Activated naive CD8-positive, alpha-beta T cell treated with anti-CD3 and anti-CD28 coated beads for 36 hours (primary cell): ENCODE results near the gene MCU. TPM values are rescaled to one million over a fixed set of nuclear protein-coding genes. Genes with fewer than 3 reads are reported as not detected.

ENCODE experiments used
- DNase-seq: peaks from one replicate; pipeline ENCODE4 v3.0.0; 2021
- H3K27ac Mint-ChIP-seq: one replicate; pipeline ENCODE4 v1.8.0; 2022; ENCODE audit warnings: mild to moderate bottlenecking, moderate library complexity, mixed read lengths
- H3K27me3 Mint-ChIP-seq: one replicate; pipeline ENCODE4 v1.8.0; 2022; ENCODE audit warnings: mild to moderate bottlenecking, mixed read lengths
- H3K36me3 Mint-ChIP-seq: one replicate; pipeline ENCODE4 v1.8.0; 2021; ENCODE audit warnings: mild to moderate bottlenecking, mixed read lengths
- H3K4me1 Mint-ChIP-seq: one replicate; pipeline ENCODE4 v1.8.0; 2021; ENCODE audit warnings: mixed read lengths
- H3K4me3 Mint-ChIP-seq: one replicate; pipeline ENCODE4 v1.8.0; 2022; ENCODE audit warnings: mild to moderate bottlenecking, moderate library complexity, mixed read lengths
- H3K9me3 Mint-ChIP-seq: one replicate; pipeline ENCODE4 v1.8.0; 2022; ENCODE audit warnings: mixed read lengths
- total RNA-seq, 2 experiments: library from RNA; stranded (reverse); gene quantifications; one replicate each; pipeline ENCODE4 v1.2.3, GENCODE V29; 2021

The MCU gene
- total RNA-seq, 2 experiments from 2014 or later, result 15.3 to 15.5 TPM

DNA sequence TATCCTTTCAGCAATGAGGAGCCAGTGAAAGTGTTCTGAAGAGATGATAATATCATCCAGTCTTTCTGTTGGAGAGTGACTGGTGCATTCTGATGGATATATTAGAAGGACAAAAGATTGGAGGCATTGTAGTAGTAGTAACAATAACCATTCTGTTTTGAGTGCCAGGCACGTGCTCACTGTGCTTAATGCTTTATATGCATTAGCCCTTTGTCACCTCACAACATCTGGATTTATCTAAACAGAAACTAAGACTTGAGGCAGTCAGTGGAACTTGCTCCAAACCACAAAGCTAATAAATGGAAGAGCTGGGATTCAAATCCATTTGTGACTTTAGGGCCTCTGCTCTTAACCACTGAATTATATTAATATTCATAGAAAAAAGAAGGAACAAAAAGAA is 117.1 kb downstream of the MCU start:
- Mint-ChIP-seq H3K36me3 (peaks cover 13% of the 10 kb centered on the region), H3K4me3 (no peak overlapping the region), H3K27me3 (no peaks in the 10 kb centered on the region), H3K4me1 (no peaks in the 10 kb centered on the region), H3K9me3 (no peaks in the 10 kb centered on the region), H3K27ac (no peak overlapping the region)
- DNase-seq, result no peak

DNA sequence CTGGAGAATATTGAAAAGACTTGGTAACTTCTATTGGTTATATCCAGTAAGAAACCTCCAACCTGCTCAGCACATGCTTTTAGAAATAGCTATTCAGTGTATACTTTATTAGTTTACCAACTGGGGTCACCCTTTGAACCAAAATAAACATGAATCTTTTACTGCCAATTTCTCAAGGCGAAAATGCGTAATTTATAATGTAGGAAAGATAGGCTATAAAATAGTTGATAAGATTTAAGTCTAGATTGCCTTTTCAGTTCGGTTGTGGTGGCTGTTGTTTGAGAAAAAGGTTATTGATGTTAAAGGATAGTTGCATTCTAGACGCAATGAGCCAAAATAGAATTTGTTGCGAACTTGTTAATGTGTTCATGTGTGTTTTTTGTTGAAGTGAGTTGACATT is 119.0 kb downstream of the MCU start:
- Mint-ChIP-seq H3K4me3 (no peak overlapping the region), H3K27me3 (no peaks in the 10 kb centered on the region), H3K27ac (no peak overlapping the region), H3K4me1 (no peaks in the 10 kb centered on the region), H3K36me3 (peaks cover 9% of the 10 kb centered on the region), H3K9me3 (no peaks in the 10 kb centered on the region)
- DNase-seq, result no peak

DNA sequence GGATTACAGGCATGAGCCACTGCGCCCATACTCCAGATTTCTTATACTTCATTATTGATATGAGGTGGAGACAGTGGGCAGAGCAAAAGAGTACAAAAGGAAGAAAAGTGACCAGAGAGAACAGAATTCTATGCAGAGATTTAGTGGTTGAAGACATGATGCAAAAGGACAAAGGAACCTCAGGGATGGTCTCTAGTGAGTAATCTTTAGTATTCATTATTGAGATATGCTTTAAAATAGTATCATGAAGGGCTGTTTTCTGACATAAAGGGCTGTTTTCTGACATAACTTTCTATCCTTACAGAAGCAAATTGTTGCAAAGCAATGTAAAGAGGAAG is 120.4 kb downstream of the MCU start:
- no peaks in the 10 kb centered on the region for H3K27me3 Mint-ChIP-seq
- no peaks in the 10 kb centered on the region for H3K9me3 Mint-ChIP-seq
- peaks cover 9% of the 10 kb centered on the region for H3K36me3 Mint-ChIP-seq
- H3K27ac Mint-ChIP-seq, result no peak overlapping the region
- no peak for DNase-seq
- no peaks in the 10 kb centered on the region for H3K4me1 Mint-ChIP-seq
- no peak overlapping the region for H3K4me3 Mint-ChIP-seq

GRCh38 chr10:72812753-72813430 is 120.9 kb downstream of the MCU start:
- H3K27ac Mint-ChIP-seq, result no peak overlapping the region
- H3K27me3 Mint-ChIP-seq, result no peaks in the 10 kb centered on the region
- no peaks in the 10 kb centered on the region for H3K4me1 Mint-ChIP-seq
- DNase-seq, result no peak
- no peak overlapping the region for H3K4me3 Mint-ChIP-seq
- peaks cover 9% of the 10 kb centered on the region for H3K36me3 Mint-ChIP-seq
- H3K9me3 Mint-ChIP-seq, result no peaks in the 10 kb centered on the region

DNA sequence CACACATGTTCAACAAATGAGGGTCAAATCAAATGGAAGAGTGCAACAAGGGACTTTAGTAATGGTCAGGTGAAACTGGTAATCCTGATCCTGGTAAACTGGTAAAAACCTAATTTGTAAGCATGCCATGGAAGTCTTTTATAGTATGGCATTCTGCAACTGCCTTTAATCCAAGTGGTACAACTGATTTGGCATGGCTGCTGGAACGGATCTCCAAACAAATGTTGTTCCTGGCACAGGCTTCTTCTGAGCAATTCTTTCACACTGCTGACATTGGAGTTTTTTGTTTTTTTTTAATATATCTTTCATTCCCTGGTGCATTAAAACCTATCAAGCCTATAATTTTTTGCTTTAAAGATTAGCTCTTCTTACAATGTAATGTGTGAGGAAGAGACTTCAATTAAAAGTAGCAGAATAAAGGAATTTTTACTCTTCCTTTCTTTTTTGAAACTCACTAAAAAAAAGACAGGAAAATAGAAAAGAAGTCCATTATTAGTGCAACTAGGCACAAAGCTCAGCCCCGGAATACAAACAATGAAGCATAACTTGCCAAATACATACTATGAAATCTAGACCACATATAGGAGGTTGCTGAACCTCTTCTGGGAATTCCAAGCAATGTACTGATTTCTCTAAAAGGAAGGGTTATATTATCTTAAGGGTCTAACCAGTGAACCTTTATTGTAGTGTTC is 122.3 kb downstream of the MCU start:
- H3K9me3 Mint-ChIP-seq, result no peaks in the 10 kb centered on the region
- no peaks in the 10 kb centered on the region for H3K27me3 Mint-ChIP-seq
- H3K4me1 Mint-ChIP-seq, result peaks cover 11% of the 10 kb centered on the region
- H3K27ac Mint-ChIP-seq, result no peak overlapping the region
- no peak for DNase-seq
- no peak overlapping the region for H3K4me3 Mint-ChIP-seq
- H3K36me3 Mint-ChIP-seq, result peaks cover 5% of the 10 kb centered on the region

GRCh38 chr10:72816565-72816964 is 124.6 kb downstream of the MCU start:
- no peak overlapping the region for H3K27ac Mint-ChIP-seq
- H3K36me3 Mint-ChIP-seq, result peaks cover 1% of the 10 kb centered on the region
- no peaks in the 10 kb centered on the region for H3K9me3 Mint-ChIP-seq
- no peaks in the 10 kb centered on the region for H3K27me3 Mint-ChIP-seq
- H3K4me3 Mint-ChIP-seq, result no peak overlapping the region
- peaks cover 12% of the 10 kb centered on the region for H3K4me1 Mint-ChIP-seq
- no peak for DNase-seq

DNA sequence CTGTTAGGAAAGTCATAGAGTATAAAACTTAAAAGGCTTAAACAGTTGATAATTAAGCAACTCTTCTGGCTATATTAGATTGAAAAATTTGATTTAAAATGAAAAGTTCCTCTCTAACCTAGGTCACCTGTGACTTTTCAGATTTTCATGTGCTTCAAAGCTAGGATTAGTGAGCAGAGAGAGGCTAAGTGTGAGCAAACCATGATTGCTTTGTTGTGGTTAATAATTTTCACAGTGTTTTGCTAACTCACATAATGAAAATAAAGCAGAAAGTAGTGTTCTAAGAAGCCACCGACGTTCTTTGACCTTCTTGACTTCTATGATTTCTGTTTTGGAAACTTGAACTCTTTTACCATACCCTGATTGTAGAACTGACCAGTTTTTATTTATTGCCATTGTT is 126.1 kb downstream of the MCU start:
- Mint-ChIP-seq H3K4me1 (peaks cover 12% of the 10 kb centered on the region), H3K4me3 (no peak overlapping the region), H3K27ac (no peak overlapping the region), H3K36me3 (peaks cover 10% of the 10 kb centered on the region), H3K27me3 (no peaks in the 10 kb centered on the region), H3K9me3 (no peaks in the 10 kb centered on the region)
- no peak for DNase-seq

- Mint-ChIP-seq H3K4me3 (no peak overlapping the region), H3K9me3 (no peaks in the 10 kb centered on the region), H3K36me3 (peaks cover 8% of the 10 kb centered on the region), H3K27me3 (no peaks in the 10 kb centered on the region), H3K27ac (no peak overlapping the region), H3K4me1 (peaks cover 12% of the 10 kb centered on the region)
- no peak for DNase-seq
These were observed 127.1 kb downstream of the MCU start for GRCh38 chr10:72819053-72819452.

DNA sequence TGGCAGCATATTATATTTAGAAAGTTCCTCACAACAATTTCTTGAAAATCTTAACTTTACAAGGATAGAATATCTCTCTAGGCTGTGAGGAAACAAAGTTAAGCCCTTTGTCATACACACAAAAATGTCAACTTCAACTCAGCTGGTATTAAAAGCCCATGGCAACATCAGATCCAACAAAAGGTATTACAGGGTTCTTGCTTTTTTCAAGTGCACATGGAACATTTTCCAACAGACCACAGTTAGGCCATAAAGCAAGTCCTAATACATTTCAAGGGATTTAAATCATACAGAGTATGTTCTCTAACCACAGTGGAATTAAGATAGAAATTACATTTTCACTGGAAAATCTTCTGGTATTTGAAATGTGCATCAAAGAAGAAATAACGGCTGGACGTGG is 129.7 kb downstream of the MCU start:
- no peaks in the 10 kb centered on the region for H3K9me3 Mint-ChIP-seq
- no peak overlapping the region for H3K4me3 Mint-ChIP-seq
- H3K27ac Mint-ChIP-seq, result no peak overlapping the region
- peaks cover 12% of the 10 kb centered on the region for H3K4me1 Mint-ChIP-seq
- H3K27me3 Mint-ChIP-seq, result no peaks in the 10 kb centered on the region
- H3K36me3 Mint-ChIP-seq, result peaks cover 8% of the 10 kb centered on the region
- DNase-seq, result no peak

GRCh38 chr10:72822342-72822986 is 130.5 kb downstream of the MCU start:
- Mint-ChIP-seq H3K27me3 (no peaks in the 10 kb centered on the region), H3K4me3 (no peak overlapping the region), H3K4me1 (peaks cover 12% of the 10 kb centered on the region), H3K27ac (no peak overlapping the region), H3K36me3 (peaks cover 8% of the 10 kb centered on the region), H3K9me3 (no peaks in the 10 kb centered on the region)
- DNase-seq, result no peak

GRCh38 chr10:72825163-72825562 is 133.2 kb downstream of the MCU start:
- H3K27me3 Mint-ChIP-seq, result no peaks in the 10 kb centered on the region
- no peaks in the 10 kb centered on the region for H3K9me3 Mint-ChIP-seq
- H3K27ac Mint-ChIP-seq, result no peak overlapping the region
- DNase-seq, result no peak
- no peak overlapping the region for H3K4me3 Mint-ChIP-seq
- no peaks in the 10 kb centered on the region for H3K4me1 Mint-ChIP-seq
- peaks cover 8% of the 10 kb centered on the region for H3K36me3 Mint-ChIP-seq

DNA sequence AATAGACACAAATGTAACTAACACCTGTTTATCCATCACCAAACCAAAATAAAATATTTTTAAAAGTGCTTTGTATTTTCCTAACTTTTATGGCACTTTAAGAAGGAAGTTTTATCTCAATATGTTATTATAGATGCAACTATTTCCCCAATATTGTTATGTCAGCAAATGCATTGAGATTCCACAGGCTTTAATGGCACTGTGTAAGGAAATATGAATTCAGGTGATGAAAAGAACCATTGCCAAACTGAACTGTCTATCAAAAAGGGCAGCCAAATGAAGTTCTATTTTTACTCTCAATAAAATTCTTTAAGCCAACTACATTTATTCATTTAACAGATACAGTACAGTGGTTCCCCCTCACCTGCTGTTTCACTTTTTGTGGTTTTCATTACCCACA is 134.4 kb downstream of the MCU start:
- Mint-ChIP-seq H3K36me3 (peaks cover 8% of the 10 kb centered on the region), H3K27ac (no peak overlapping the region), H3K4me3 (no peak overlapping the region), H3K27me3 (no peaks in the 10 kb centered on the region), H3K4me1 (no peaks in the 10 kb centered on the region), H3K9me3 (no peaks in the 10 kb centered on the region)
- no peak for DNase-seq

DNA sequence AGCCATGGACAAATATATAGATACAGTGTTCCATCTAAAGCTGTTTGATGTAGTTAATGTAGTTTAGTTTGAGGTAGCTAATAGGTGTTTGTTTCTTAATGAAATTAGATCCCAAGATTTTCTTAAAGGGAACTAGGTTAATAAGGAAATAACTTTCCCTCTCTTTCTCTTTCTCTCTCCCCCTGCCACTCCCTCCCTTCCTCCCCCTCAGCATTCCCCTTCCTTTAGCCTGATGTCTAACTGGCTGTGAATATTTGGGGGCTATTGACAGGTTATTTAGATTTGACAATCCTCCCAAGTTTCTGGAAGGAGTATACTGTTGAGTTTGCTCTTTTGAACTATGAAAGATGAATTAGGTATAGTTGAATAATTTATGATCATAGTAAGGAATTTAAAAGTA is 136.4 kb downstream of the MCU start:
- H3K4me3 Mint-ChIP-seq, result no peak overlapping the region
- no peaks in the 10 kb centered on the region for H3K9me3 Mint-ChIP-seq
- no peaks in the 10 kb centered on the region for H3K36me3 Mint-ChIP-seq
- H3K4me1 Mint-ChIP-seq, result no peaks in the 10 kb centered on the region
- H3K27ac Mint-ChIP-seq, result no peak overlapping the region
- no peaks in the 10 kb centered on the region for H3K27me3 Mint-ChIP-seq
- no peak for DNase-seq

GRCh38 chr10:72830625-72831024 is 138.7 kb downstream of the MCU start:
- no peaks in the 10 kb centered on the region for H3K9me3 Mint-ChIP-seq
- no peaks in the 10 kb centered on the region for H3K4me1 Mint-ChIP-seq
- H3K27me3 Mint-ChIP-seq, result no peaks in the 10 kb centered on the region
- H3K27ac Mint-ChIP-seq, result no peak overlapping the region
- no peak for DNase-seq
- H3K4me3 Mint-ChIP-seq, result no peak overlapping the region
- H3K36me3 Mint-ChIP-seq, result no peaks in the 10 kb centered on the region

DNA sequence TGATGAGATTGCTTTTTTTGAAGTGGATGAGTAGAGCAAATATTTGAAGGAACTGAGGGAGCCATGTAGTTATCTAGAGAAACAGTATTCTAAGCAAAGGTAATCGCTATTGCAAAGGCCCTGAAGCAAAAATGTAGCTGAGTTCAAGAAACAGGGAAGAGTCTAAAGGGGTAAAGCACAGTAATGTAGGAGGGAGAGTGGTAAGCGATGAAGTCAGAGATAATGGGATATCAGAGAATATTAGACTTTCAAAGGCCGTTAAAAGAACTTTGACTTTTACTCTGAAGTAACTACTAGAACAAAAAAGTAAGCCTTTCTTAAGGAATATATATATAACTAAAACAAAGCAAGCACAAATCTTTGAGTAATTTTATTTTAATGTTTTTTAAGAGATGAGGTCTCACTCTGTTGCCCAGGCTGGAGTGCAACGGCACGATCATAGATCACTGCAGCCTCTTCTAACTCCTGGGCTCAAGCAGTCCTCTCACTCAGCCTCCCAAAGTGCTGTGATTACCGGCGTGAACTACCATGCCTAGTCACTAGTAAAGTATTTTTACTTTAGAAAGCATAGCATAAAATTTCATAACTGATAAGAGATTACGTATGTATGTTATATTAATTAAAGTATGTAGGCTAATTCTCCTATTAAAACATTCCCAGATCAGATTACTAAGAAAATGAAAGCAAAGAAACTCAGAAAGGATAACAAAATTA is 139.9 kb downstream of the MCU start:
- peaks cover 3% of the 10 kb centered on the region for H3K4me1 Mint-ChIP-seq
- H3K27me3 Mint-ChIP-seq, result no peaks in the 10 kb centered on the region
- H3K27ac Mint-ChIP-seq, result no peak overlapping the region

More for the DNA sequence above, 139.9 kb downstream of the MCU start:
- no peak overlapping the region for H3K4me3 Mint-ChIP-seq
- DNase-seq, result no peak
- no peaks in the 10 kb centered on the region for H3K9me3 Mint-ChIP-seq
- no peaks in the 10 kb centered on the region for H3K36me3 Mint-ChIP-seq
